ENCODE results near the gene PNCK.

The PNCK gene

DNA sequence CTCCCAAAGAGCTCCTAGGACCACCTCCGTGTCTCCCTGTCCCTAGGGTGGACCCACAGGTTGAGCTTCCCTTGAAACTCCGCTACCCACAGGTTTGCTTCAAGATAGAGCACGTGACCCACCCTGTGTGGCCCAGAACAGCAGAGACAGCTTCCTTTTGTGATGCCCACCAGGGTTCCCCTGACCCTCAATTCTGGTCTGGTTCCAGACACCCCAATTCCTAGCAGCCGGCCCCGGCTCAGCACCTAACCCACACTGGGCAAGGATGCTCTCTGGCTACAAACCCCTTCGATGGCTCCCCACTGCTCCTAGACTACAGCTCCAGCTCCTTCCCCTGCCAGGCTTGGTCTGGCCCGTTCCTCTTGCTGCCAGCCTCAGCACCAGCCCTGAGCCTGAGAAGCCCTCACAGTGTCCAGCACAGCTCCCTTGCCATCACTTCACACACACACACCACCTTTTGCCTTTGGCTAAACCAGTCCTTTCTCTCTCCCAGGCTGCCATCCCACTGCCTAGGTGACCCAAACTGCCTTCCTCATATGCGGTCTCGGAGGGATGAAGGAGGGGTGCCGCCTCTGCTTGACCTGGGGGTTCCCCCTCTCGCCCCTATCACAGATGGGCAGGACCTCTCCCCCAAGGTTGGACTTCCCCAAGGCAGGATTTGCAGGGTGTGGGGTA lies 6.2 kb downstream of the PNCK start:
- TF ChIP-seq, protein P1, sequence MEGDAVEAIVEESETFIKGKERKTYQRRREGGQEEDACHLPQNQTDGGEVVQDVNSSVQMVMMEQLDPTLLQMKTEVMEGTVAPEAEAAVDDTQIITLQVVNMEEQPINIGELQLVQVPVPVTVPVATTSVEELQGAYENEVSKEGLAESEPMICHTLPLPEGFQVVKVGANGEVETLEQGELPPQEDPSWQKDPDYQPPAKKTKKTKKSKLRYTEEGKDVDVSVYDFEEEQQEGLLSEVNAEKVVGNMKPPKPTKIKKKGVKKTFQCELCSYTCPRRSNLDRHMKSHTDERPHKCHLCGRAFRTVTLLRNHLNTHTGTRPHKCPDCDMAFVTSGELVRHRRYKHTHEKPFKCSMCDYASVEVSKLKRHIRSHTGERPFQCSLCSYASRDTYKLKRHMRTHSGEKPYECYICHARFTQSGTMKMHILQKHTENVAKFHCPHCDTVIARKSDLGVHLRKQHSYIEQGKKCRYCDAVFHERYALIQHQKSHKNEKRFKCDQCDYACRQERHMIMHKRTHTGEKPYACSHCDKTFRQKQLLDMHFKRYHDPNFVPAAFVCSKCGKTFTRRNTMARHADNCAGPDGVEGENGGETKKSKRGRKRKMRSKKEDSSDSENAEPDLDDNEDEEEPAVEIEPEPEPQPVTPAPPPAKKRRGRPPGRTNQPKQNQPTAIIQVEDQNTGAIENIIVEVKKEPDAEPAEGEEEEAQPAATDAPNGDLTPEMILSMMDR (IDR thresholded peaks at IDR 0.05; ENCODE audit: borderline replicate concordance, control extremely low read depth, extremely low read depth, insufficient read depth, missing control alignments): no peak
- in situ Hi-C loops (cut with MboI; ENCODE audit: low sequenced_read_pairs, unreplicated experiment): loop anchor here (10.0 to 25.0 kb wide), 2 partner anchors 123 to 705 kb away; no protein-coding TSS in a partner anchor
- DNase-seq (ENCODE audit: low spot score): peak; percentile 12

DNA sequence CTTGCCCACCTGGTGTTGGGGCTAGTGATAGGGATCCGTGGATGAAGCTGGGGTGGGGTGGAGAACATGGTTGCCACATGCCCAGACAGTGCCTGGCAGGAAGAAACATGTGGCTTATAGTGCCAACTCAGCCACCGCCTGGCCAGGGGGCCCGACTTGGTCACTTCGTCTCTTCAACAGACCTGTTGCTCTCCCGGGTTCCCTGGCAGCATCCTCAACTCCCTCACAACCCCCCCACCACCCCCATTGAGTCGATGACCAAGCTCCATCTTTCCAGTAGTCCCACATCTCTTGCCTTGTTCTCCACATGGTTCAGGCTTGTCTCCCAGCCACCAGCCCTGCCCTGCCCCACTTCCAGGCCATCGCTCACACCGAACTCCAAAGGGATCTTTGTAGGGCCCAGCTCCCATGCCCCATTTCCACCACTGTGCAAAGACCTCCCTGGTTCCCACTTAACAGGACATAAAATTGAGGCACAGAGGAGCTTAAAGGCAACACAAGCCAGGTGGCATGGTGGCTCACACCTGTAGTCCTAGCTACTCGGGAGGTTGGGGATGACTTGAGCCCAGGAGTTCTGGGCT lies 7.8 kb downstream of the PNCK start:
- in situ Hi-C loops (cut with MboI; ENCODE audit: low sequenced_read_pairs, unreplicated experiment): loop anchor here (10.0 to 25.0 kb wide), 2 partner anchors 121 to 704 kb away; no protein-coding TSS in a partner anchor

DNA sequence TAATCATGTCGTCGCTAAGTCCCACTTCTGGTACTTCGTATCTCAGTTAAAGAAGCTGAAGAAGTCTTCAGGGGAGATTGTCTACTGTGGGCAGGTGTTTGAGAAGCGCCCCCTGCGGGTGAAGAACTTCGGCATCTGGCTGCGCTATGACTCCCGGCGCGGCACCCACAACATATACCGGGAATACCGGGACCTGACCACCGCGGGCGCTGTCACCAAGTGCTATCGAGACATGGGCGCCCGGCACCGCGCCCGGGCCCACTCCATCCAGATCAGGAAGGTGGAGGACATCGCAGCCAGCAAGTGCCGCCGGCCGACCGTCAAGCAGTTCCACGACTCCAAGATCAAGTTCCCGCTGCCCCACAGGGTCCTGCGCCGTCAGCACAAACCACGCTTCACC lies 11.3 kb downstream of the PNCK start:
- in situ Hi-C loops (cut with MboI; ENCODE audit: low sequenced_read_pairs, unreplicated experiment): loop anchor here (10.0 to 25.0 kb wide), 2 partner anchors 117 to 700 kb away; no protein-coding TSS in a partner anchor

More for the DNA sequence above, 7.8 kb downstream of the PNCK start:
- TF ChIP-seq, protein P1 (IDR thresholded peaks at IDR 0.05; ENCODE audit: borderline replicate concordance, control extremely low read depth, extremely low read depth, insufficient read depth, missing control alignments): no peak
- no peak for DNase-seq (ENCODE audit: low spot score)

DNA sequence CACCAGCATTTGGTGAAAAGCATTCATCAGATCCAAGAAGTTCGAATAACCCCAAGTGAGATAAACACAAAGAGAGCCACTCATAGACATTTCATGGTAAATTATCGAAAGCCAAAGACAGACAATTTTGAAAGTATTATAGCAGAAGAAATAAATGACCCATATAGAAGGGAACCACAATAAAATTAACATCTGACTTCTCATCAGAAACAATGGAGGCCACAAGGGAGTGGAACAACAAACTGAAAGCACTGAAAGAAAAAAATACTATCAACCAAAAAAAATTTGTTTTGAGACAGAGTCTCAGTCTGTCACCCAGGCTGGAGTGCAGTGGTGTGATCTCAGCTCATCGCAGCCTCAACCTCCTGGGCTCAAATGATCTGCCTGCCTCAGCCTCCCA lies 14.3 kb downstream of the PNCK start:
- no peak for DNase-seq (ENCODE audit: low spot score)
- TF ChIP-seq, protein P1 (IDR thresholded peaks at IDR 0.05; ENCODE audit: borderline replicate concordance, control extremely low read depth, extremely low read depth, insufficient read depth, missing control alignments): no peak
- in situ Hi-C loops (cut with MboI; ENCODE audit: low sequenced_read_pairs, unreplicated experiment): loop anchor here (25.0 kb wide), 1 partner anchor 697 kb away; no protein-coding TSS in a partner anchor

More for the DNA sequence above, 11.3 kb downstream of the PNCK start:
- peak; percentile 23 for DNase-seq (ENCODE audit: low spot score)
- TF ChIP-seq, protein P1 (IDR thresholded peaks at IDR 0.05; ENCODE audit: borderline replicate concordance, control extremely low read depth, extremely low read depth, insufficient read depth, missing control alignments): peak; percentile 3

DNA sequence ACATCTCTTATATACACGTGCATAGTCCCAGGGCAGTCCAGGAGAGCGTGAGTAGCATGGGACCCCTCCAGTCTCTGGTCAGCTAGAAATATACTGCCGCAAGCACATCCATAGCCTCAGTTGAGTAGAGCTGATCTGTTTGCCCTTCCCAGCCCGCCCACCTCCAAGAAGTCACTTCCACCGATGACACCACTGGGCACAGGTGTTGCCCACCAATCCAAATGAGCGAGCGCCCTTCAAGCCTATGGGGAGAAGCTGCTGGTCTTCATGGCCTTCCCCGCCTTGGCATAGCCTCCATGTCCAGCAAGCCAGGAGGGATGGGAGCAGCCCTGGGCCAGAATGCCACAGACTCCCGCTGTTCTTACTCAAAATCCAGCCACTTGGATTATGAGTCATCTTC lies 16.5 kb downstream of the PNCK start:
- TF ChIP-seq, protein P1 (IDR thresholded peaks at IDR 0.05; ENCODE audit: borderline replicate concordance, control extremely low read depth, extremely low read depth, insufficient read depth, missing control alignments): no peak
- in situ Hi-C loops (cut with MboI; ENCODE audit: low sequenced_read_pairs, unreplicated experiment): loop anchor here (25.0 kb wide), 1 partner anchor 695 kb away; no protein-coding TSS in a partner anchor
- no peak for DNase-seq (ENCODE audit: low spot score)

DNA sequence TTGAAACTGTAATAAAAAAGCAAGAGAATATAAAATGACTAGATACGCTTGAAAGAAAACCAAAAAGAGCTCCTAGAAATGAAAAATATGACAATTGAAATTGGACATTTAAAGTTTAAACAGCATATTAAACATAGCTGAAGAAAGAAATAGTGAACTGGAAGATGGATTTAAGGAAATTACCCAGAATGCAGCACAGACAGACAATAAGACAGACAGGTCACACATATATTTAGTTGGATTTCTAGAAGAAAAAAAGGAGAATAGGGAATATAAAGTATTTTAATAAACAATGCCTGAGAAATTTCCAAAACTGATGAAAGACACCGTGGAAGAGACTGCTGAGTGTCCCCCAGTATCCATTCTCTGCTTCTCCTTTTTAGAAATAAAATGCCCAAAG lies 20.1 kb downstream of the PNCK start:
- TF ChIP-seq, protein P1 (IDR thresholded peaks at IDR 0.05; ENCODE audit: borderline replicate concordance, control extremely low read depth, extremely low read depth, insufficient read depth, missing control alignments): no peak
- no peak for DNase-seq (ENCODE audit: low spot score)
- in situ Hi-C loops (cut with MboI; ENCODE audit: low sequenced_read_pairs, unreplicated experiment): loop anchor here (25.0 kb wide), 1 partner anchor 691 kb away; no protein-coding TSS in a partner anchor

All from GM13976 (cell line).